PC-9 (cell line): ENCODE results near the gene SLC2A4RG. TPM values are rescaled to one million over a fixed set of nuclear protein-coding genes. Genes with fewer than 3 reads are reported as not detected.

Experiments
- BruUV-seq: library from RNA; stranded (reverse); fragments of 400-500 nt; replicated peaks from 2 replicates; lab custom pipeline; 2021; lab: Mats Ljungman, UMichigan
- CTCF ChIA-PET: fragments of 300-600 bp; sonication (Branson Sonifier 250); formaldehyde crosslinking; loops from one replicate; lab custom pipeline; 2022; ENCODE audit warnings: antibody characterized with exemption; lab: Charles Lee
- POLR2A ChIA-PET: fragments of 300-600 bp; sonication (Branson Sonifier 250); formaldehyde crosslinking; loops from one replicate; lab custom pipeline; 2022; ENCODE audit warnings: antibody characterized with exemption; ENCODE audit not compliant: unreplicated experiment; lab: Charles Lee
- DNase-seq, 2 experiments: peaks; one replicate each; pipeline versions ENCODE4 v3.0.0 to v3.0.0-alpha.2; 2015 to 2022; ENCODE audit warnings: mixed read lengths in 1 of 2
- H2AFZ ChIP-seq: fragments of 200-600 bp; sonication (generic); 2 replicates; pipeline ENCODE4 v1.8.1; 2017; ENCODE audit warnings: antibody characterized with exemption
- H3F3A ChIP-seq: fragments of 200-600 bp; sonication (generic); 2 replicates; pipeline ENCODE4 v1.8.1; 2017; ENCODE audit warnings: antibody characterized with exemption, mild to moderate bottlenecking, low read depth; ENCODE audit not compliant: insufficient read depth
- H3K27ac ChIP-seq: fragments of 200-600 bp; sonication (generic); 2 replicates; pipeline ENCODE4 v1.6.1; 2016; ENCODE audit warnings: mixed run types
- H3K27me3 ChIP-seq: fragments of 200-600 bp; sonication (generic); 2 replicates; pipeline ENCODE4 v1.6.1; 2016; ENCODE audit warnings: low read depth, mixed run types; ENCODE audit not compliant: insufficient read depth
- H3K36me3 ChIP-seq: fragments of 200-600 bp; sonication (generic); 2 replicates; pipeline ENCODE4 v1.6.1; 2016; ENCODE audit warnings: low read depth, mixed run types
- H3K4me1 ChIP-seq: fragments of 200-600 bp; sonication (generic); replicated peaks from 2 replicates; pipeline ENCODE4 v1.6.1; 2016; ENCODE audit warnings: mixed run types; ENCODE audit not compliant: insufficient read depth
- H3K4me2 ChIP-seq: fragments of 200-600 bp; sonication (generic); 2 replicates; pipeline ENCODE4 v1.6.1; 2017; ENCODE audit warnings: mixed run types
- H3K4me3 ChIP-seq: fragments of 200-600 bp; sonication (generic); 2 replicates; pipeline ENCODE4 v1.6.1; 2016; ENCODE audit warnings: mixed run types
- H3K79me2 ChIP-seq: fragments of 200-600 bp; sonication (generic); 2 replicates; pipeline ENCODE4 v1.6.1; 2017; ENCODE audit warnings: low read depth, mixed run types
- H3K9me2 ChIP-seq: fragments of 200-600 bp; sonication (generic); 2 replicates; pipeline ENCODE4 v1.8.1; 2017; ENCODE audit warnings: mild to moderate bottlenecking; ENCODE audit not compliant: insufficient read depth
- H3K9me3 ChIP-seq: fragments of 200-600 bp; sonication (generic); 2 replicates; pipeline ENCODE4 v1.8.1; 2016; ENCODE audit warnings: low read depth; ENCODE audit not compliant: insufficient read depth
- H4K20me1 ChIP-seq: fragments of 200-600 bp; sonication (generic); 2 replicates; pipeline ENCODE4 v1.8.1; 2017; ENCODE audit not compliant: insufficient read depth
- EZH2 ChIP-seq: fragments of 200-600 bp; sonication (generic); IDR thresholded peaks from 2 replicates; pipeline ENCODE4 v1.8.0; 2017; ENCODE audit warnings: antibody characterized with exemption, low read depth
- intact Hi-C: fragments of 100-400 bp; cut with micrococcal nuclease; formaldehyde crosslinking; loops from one replicate; pipeline ENCODE4 v1.10.0; 2022; ENCODE audit not compliant: unreplicated experiment
- total RNA-seq: library from RNA; stranded (reverse); gene quantifications from 2 replicates; pipeline ENCODE4 v1.2.3, GENCODE V29; 2021
- TF ChIP-seq, protein P1 (sequence below): fragments of 200-600 bp; sonication (generic); conservative IDR thresholded peaks from 2 replicates; pipeline ENCODE4 v1.6.1; 2017; ENCODE audit warnings: mixed run types, antibody characterized with exemption, mild to moderate bottlenecking, moderate library complexity

Gene SLC2A4RG
- total RNA-seq, 1 experiment from 2014 or later = 167 TPM

DNA sequence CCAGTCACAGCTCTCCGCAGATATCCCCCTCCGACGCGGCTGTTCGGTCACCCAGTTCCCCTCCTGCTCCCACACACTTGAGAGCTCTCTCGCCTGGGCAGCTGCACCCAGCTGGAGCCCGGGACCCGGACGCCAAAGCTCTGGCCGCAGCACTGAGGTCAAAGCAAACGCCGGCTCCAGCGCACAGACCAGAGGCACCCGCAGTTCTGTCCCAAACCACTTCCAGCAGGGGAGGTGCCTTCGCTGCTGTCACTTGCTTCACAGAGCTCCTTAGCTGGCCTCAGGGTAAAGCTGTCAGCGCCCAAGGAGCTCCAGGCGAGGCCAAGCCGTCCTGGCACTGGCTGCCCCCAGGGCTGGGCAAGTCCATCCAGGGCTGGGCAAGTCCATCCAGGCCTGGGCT, 27.9 kb downstream of the SLC2A4RG start:
- Histone ChIP-seq H3K9me2 (no peaks in the 10 kb centered on the region), H3K36me3 (no peaks in the 10 kb centered on the region), H3K79me2 (no peaks in the 10 kb centered on the region), H4K20me1 (no peaks in the 10 kb centered on the region), H3K27me3 (no peaks in the 10 kb centered on the region), H3K4me2 (no peak overlapping the region), H2AFZ (no peak overlapping the region), H3F3A (no peaks in the 10 kb centered on the region), H3K9me3 (no peaks in the 10 kb centered on the region), H3K27ac (no peak overlapping the region), H3K4me3 (no peak overlapping the region), H3K4me1 (no peaks in the 10 kb centered on the region)
- ChIA-PET CTCF (interaction anchor here (0.6 kb wide), 1 partner anchor 26 kb away, joined by 4 read pairs; no protein-coding TSS in a partner anchor), POLR2A (no interaction called here)
- BruUV-seq = no TSS peak
- DNase-seq = no peak
- TF ChIP-seq, protein P1, sequence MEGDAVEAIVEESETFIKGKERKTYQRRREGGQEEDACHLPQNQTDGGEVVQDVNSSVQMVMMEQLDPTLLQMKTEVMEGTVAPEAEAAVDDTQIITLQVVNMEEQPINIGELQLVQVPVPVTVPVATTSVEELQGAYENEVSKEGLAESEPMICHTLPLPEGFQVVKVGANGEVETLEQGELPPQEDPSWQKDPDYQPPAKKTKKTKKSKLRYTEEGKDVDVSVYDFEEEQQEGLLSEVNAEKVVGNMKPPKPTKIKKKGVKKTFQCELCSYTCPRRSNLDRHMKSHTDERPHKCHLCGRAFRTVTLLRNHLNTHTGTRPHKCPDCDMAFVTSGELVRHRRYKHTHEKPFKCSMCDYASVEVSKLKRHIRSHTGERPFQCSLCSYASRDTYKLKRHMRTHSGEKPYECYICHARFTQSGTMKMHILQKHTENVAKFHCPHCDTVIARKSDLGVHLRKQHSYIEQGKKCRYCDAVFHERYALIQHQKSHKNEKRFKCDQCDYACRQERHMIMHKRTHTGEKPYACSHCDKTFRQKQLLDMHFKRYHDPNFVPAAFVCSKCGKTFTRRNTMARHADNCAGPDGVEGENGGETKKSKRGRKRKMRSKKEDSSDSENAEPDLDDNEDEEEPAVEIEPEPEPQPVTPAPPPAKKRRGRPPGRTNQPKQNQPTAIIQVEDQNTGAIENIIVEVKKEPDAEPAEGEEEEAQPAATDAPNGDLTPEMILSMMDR = no peak
- no peak for TF ChIP-seq EZH2
- intact Hi-C loops = no loop called here

DNA sequence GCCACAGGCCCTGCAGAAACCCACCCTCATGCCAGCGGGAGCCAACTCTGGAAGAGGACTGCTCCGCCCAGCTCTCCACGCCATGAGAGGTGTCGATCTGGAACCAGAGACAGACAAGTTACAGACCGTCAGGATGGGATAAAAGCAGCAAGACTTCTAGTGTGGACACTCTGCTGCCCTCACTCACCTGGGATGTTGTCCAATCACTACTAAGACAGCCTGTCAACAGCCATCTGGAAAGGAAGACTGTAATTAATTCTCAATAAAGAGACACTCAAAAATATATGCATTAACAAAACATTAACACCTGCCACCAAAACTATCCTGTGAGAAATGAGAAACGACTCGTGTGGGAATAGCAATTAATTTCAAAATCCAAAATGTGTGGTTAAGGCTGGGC, 28.3 kb downstream of the SLC2A4RG start:
- no TSS peak for BruUV-seq
- ChIA-PET CTCF (no interaction called here), POLR2A (no interaction called here)
- Histone ChIP-seq H3K36me3 (no peaks in the 10 kb centered on the region), H3K4me3 (no peak overlapping the region), H4K20me1 (no peaks in the 10 kb centered on the region), H3K9me3 (no peaks in the 10 kb centered on the region), H3K4me2 (no peak overlapping the region), H2AFZ (no peak overlapping the region), H3K79me2 (no peaks in the 10 kb centered on the region), H3K4me1 (no peaks in the 10 kb centered on the region), H3F3A (no peaks in the 10 kb centered on the region), H3K9me2 (no peaks in the 10 kb centered on the region), H3K27ac (no peak overlapping the region), H3K27me3 (no peaks in the 10 kb centered on the region)
- TF ChIP-seq, protein P1 = no peak
- TF ChIP-seq EZH2 = no peak
- intact Hi-C loops = no loop called here
- DNase-seq = no peak

DNA sequence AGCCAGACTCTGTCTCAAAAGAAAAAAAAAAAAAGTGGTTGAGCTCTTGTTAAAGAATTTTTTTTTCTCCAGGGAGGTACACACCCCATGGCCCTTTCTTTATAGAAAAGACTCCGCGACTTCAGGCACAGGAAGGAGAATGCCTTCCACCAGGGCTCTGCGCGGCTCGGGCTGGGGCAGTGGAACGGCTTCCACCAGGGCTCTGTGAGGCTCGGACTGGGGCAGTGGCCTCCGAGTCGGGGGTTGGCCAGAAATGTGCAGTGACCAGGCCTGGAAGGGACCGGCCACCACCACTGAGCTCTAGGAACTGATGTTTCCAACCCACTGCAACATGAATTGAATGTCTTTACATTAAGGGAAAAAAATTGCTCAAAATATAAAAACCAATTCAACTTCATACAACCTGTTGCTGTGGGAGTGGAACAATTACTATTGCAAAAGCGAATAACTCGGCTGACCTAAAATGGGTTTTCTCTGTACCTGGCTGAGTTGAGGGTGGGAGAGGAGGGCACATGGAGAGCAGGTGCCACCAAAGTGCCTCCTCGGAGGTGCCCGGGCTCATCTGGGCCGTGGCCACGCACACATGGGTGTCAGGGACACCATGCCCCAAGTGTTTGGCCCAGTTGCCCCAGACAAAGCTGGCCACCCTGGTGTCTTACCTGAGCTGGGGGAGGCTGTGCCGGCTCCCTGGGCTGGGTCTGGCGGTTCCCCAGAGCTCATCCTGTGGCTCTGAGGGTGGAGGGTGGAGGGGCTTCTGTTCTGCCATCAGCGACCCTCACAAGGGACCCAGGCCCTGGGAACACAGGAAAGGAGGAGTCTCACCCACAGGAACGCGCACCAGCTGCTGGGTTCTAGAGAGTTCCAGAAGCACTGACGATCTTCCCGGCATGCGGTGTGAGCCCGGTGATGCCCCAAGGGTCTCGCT, 29.3 kb downstream of the SLC2A4RG start:
- DNase-seq = no peak
- CTCF ChIA-PET = no interaction called here
- BruUV-seq = no TSS peak

More for the DNA sequence above, 29.3 kb downstream of the SLC2A4RG start:
- H3K79me2 ChIP-seq = no peaks in the 10 kb centered on the region
- H3K4me1 ChIP-seq = no peaks in the 10 kb centered on the region
- intact Hi-C loops = no loop called here
- no peak overlapping the region for H3K27ac ChIP-seq
- H3K4me3 ChIP-seq = no peak overlapping the region
- no peak overlapping the region for H3K4me2 ChIP-seq
- H3K36me3 ChIP-seq = no peaks in the 10 kb centered on the region
- no peaks in the 10 kb centered on the region for H3K27me3 ChIP-seq
- no peaks in the 10 kb centered on the region for H3F3A ChIP-seq
- no peaks in the 10 kb centered on the region for H3K9me3 ChIP-seq
- H3K9me2 ChIP-seq = no peaks in the 10 kb centered on the region
- H2AFZ ChIP-seq = no peak overlapping the region
- POLR2A ChIA-PET = no interaction called here
- no peak for TF ChIP-seq EZH2
- TF ChIP-seq, protein P1 = no peak
- H4K20me1 ChIP-seq = no peaks in the 10 kb centered on the region
